T-helper 2 cell treated with Interferon-gamma antibody and Interleukin-4, amounts not matched to agents 5 μg/mL and 100 μg/mL, for 36 hours (primary cell): ENCODE results near the gene CXorf58.
"Not testable (repeated sequence)": the region's sequence is repeated elsewhere in the genome, so short reads cannot be mapped to it uniquely, and the experiment has no call there.

Experiments used
- DNase-seq: peaks from one replicate; pipeline ENCODE4 v3.0.0; 2021; ENCODE audit warnings: low spot score
- H3K27ac Mint-ChIP-seq: one replicate; pipeline ENCODE4 v1.8.0; 2021; ENCODE audit warnings: mild to moderate bottlenecking, mixed read lengths
- H3K27me3 Mint-ChIP-seq: one replicate; pipeline ENCODE4 v1.8.0; 2021; ENCODE audit warnings: low read depth, mixed read lengths
- H3K36me3 Mint-ChIP-seq: one replicate; pipeline ENCODE4 v1.8.0; 2021; ENCODE audit warnings: low read depth, mixed read lengths
- H3K4me1 Mint-ChIP-seq: one replicate; pipeline ENCODE4 v1.8.0; 2021; ENCODE audit warnings: low read depth, mixed read lengths
- H3K4me3 Mint-ChIP-seq: one replicate; pipeline ENCODE4 v1.8.0; 2022; ENCODE audit warnings: mild to moderate bottlenecking, moderate library complexity, mixed read lengths
- H3K9me3 Mint-ChIP-seq: one replicate; pipeline ENCODE4 v1.8.0; 2021; ENCODE audit warnings: mixed read lengths

The CXorf58 gene

GRCh38 chrX:23888887-23889501, 18.8 kb upstream of the CXorf58 start:
- no peaks in the 10 kb centered on the region for H3K27me3 Mint-ChIP-seq
- H3K27ac Mint-ChIP-seq = no peak overlapping the region
- no peak overlapping the region for H3K4me3 Mint-ChIP-seq

GRCh38 chrX:23890933-23891332, 16.9 kb upstream of the CXorf58 start:
- H3K27me3 Mint-ChIP-seq = no peaks in the 10 kb centered on the region
- H3K9me3 Mint-ChIP-seq = no peaks in the 10 kb centered on the region
- H3K36me3 Mint-ChIP-seq = no peaks in the 10 kb centered on the region
- no peak for DNase-seq
- H3K4me1 Mint-ChIP-seq = no peaks in the 10 kb centered on the region
- no peak overlapping the region for H3K27ac Mint-ChIP-seq
- no peak overlapping the region for H3K4me3 Mint-ChIP-seq

More at GRCh38 chrX:23888887-23889501, 18.8 kb upstream of the CXorf58 start:
- Mint-ChIP-seq H3K36me3 (no peaks in the 10 kb centered on the region), H3K9me3 (no peaks in the 10 kb centered on the region), H3K4me1 (peaks cover 2% of the 10 kb centered on the region)
- DNase-seq = no peak

DNA sequence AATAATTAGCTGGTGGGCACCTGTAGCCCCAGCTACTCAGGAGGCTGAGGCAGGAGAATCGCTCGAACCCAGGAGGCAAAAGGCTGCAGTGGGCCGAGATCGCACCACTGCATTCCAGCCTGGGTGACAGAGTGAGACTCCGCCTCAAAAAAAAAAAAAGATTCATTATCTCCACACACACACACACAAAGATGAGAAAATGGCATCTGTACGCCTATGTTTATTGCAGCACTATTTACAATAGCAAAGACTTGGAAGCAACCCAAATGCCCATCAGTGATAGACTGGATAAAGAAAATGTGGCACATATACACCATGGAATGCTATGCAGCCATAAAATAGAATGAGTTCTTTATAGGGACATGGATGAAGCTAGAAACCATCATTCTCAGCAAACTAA, 12.8 kb upstream of the CXorf58 start:
- H3K9me3 Mint-ChIP-seq, H3K27me3 Mint-ChIP-seq, DNase-seq, H3K4me3 Mint-ChIP-seq, H3K27ac Mint-ChIP-seq, H3K36me3 Mint-ChIP-seq, H3K4me1 Mint-ChIP-seq: not testable (repeated sequence)

GRCh38 chrX:23896539-23896938, 11.3 kb upstream of the CXorf58 start:
- H3K27ac Mint-ChIP-seq, DNase-seq, H3K36me3 Mint-ChIP-seq, H3K4me1 Mint-ChIP-seq, H3K4me3 Mint-ChIP-seq, H3K9me3 Mint-ChIP-seq, H3K27me3 Mint-ChIP-seq: not testable (repeated sequence)

DNA sequence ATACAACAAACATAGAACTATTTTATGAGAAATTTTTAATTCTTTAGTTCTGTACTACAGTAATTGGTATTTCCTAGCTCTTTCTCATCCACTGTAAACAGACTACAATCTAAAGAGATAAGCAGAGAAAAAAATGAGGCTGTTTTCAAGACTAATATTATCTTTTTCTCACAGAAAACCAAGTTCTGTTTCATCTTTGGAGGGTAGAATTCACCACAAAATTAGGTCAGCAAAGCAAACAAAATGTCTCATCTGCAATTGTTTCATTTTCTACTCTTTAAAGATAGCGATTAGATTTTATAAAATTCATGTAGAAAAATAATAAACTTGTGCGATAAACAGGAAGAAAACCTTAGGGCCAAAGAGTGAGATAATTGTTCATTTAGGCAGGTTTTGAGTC, 10.8 kb upstream of the CXorf58 start:
- Mint-ChIP-seq H3K9me3 (no peaks in the 10 kb centered on the region), H3K4me3 (no peak overlapping the region), H3K4me1 (peaks cover 3% of the 10 kb centered on the region), H3K36me3 (no peaks in the 10 kb centered on the region), H3K27ac (no peak overlapping the region), H3K27me3 (no peaks in the 10 kb centered on the region)
- no peak for DNase-seq

GRCh38 chrX:23898412-23898959, 9.3 kb upstream of the CXorf58 start:
- H3K4me1 Mint-ChIP-seq = peaks cover 3% of the 10 kb centered on the region
- no peak overlapping the region for H3K4me3 Mint-ChIP-seq
- H3K27ac Mint-ChIP-seq = no peak overlapping the region
- no peaks in the 10 kb centered on the region for H3K36me3 Mint-ChIP-seq
- no peak for DNase-seq
- H3K27me3 Mint-ChIP-seq = no peaks in the 10 kb centered on the region
- H3K9me3 Mint-ChIP-seq = no peaks in the 10 kb centered on the region

DNA sequence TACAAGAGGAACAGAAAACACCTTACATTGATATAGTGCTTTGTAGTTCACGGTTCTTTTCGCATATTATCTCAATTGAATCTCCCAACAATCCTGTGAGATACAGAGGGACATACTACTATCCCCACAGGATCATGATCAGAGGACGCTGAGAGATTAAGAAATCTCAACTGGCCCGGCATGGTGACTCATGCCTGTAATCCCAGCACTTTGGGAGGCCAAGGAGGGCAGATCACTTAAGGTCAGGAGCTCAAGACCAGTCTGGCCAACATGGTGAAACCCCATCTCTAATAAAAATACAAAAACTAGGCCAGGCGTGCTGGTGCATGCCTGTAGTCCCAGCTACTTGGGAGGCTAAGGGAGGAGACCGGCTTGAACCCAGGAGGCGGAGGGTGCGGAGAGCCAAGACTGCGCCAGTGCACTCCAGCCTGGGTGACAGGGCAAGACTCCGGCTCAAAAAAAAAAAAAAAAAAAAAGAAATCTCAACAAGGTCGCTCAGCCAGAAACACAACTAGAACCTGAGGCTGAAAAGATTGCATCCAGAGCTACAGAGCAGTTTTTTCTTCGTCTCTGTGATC, 7.5 kb upstream of the CXorf58 start:
- H3K9me3 Mint-ChIP-seq = no peaks in the 10 kb centered on the region
- H3K4me3 Mint-ChIP-seq = no peak overlapping the region
- H3K27me3 Mint-ChIP-seq = no peaks in the 10 kb centered on the region
- no peaks in the 10 kb centered on the region for H3K36me3 Mint-ChIP-seq
- H3K4me1 Mint-ChIP-seq = peaks cover 3% of the 10 kb centered on the region
- no peak for DNase-seq
- H3K27ac Mint-ChIP-seq = no peak overlapping the region

DNA sequence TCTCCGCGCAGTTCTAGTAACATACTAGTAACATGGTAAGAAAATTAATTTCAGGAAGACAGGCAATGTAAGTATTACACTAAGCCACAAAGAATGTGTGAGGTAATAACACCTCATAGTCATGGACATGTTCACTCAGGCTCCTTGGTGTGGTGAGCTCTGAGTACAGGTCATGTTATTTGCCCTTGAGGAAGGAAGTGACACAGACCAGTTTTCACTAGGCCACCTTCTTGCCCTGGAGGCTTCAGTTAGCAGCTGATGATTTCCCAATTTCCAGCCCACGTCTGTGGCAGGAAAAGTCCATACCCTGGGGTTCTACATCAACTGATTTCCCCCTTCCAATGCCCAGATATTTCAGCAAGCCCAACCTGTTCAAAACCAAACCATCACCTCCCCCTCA, 6.7 kb upstream of the CXorf58 start:
- Mint-ChIP-seq H3K4me3 (no peak overlapping the region), H3K36me3 (no peaks in the 10 kb centered on the region), H3K9me3 (no peaks in the 10 kb centered on the region), H3K27ac (no peak overlapping the region), H3K27me3 (no peaks in the 10 kb centered on the region), H3K4me1 (peaks cover 3% of the 10 kb centered on the region)
- no peak for DNase-seq

- no peak overlapping the region for H3K4me3 Mint-ChIP-seq
- H3K9me3 Mint-ChIP-seq = no peaks in the 10 kb centered on the region
- H3K36me3 Mint-ChIP-seq = no peaks in the 10 kb centered on the region
- peaks cover 9% of the 10 kb centered on the region for H3K4me1 Mint-ChIP-seq
- no peaks in the 10 kb centered on the region for H3K27me3 Mint-ChIP-seq
- peak; percentile 20 for DNase-seq
- no peak overlapping the region for H3K27ac Mint-ChIP-seq
These were observed 6.0 kb upstream of the CXorf58 start for GRCh38 chrX:23901805-23902204.

GRCh38 chrX:23902419-23902818, 5.4 kb upstream of the CXorf58 start:
- no peaks in the 10 kb centered on the region for H3K27me3 Mint-ChIP-seq
- H3K9me3 Mint-ChIP-seq = no peaks in the 10 kb centered on the region
- no peak for DNase-seq
- no peaks in the 10 kb centered on the region for H3K36me3 Mint-ChIP-seq
- no peak overlapping the region for H3K27ac Mint-ChIP-seq
- no peak overlapping the region for H3K4me3 Mint-ChIP-seq
- H3K4me1 Mint-ChIP-seq = peaks cover 9% of the 10 kb centered on the region

- H3K9me3 Mint-ChIP-seq = no peaks in the 10 kb centered on the region
- no peak overlapping the region for H3K4me3 Mint-ChIP-seq
- no peaks in the 10 kb centered on the region for H3K27me3 Mint-ChIP-seq
- H3K36me3 Mint-ChIP-seq = no peaks in the 10 kb centered on the region
- no peak for DNase-seq
- H3K27ac Mint-ChIP-seq = no peak overlapping the region
- H3K4me1 Mint-ChIP-seq = peaks cover 15% of the 10 kb centered on the region
These were observed 3.7 kb upstream of the CXorf58 start for GRCh38 chrX:23904096-23904495.

GRCh38 chrX:23907111-23907497, 702 bp upstream of the CXorf58 start:
- no peaks in the 10 kb centered on the region for H3K27me3 Mint-ChIP-seq
- H3K36me3 Mint-ChIP-seq = no peaks in the 10 kb centered on the region
- no peak for DNase-seq
- H3K27ac Mint-ChIP-seq = peak overlapping the region; percentile 85
- H3K4me3 Mint-ChIP-seq = peak overlapping the region; percentile 79
- no peaks in the 10 kb centered on the region for H3K9me3 Mint-ChIP-seq
- peaks cover 15% of the 10 kb centered on the region for H3K4me1 Mint-ChIP-seq

DNA sequence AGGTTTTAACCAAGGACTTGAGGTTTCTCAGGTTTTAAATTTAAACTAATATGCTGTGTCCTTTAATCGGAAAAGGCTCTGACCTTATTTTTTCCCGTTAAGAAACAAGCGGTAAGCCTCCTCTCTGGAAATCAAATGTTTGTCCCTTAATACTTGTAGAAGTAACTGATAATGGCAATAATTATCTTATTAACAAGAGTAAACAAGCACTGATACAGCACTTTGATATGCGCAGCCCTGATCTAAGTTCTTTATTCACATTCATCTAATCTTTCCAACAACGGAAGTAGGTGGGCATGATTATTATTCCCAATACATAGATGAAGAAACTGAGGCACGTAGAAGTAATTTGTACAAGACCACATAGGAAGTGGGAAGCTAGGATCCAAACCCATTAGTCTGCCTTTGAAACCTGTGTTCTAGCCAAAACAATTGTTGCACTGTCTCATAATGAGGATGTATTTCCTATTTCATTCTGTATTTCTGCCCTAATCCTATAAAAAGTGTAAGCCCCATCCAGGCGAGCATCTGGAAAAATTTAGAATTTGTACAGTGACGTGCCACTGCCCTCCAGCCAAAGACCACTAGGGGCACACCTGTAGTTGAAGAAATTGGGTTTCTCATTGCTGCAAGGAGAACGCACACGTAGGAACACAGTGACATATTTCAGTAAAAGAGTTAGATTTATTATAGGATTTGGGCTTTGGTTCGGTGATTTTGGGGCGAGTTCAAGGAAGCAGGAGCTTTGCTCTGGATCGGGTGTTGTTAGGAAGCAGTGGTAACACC, 606 bp downstream of the CXorf58 start:
- Mint-ChIP-seq H3K4me1 (peaks cover 17% of the 10 kb centered on the region), H3K9me3 (no peaks in the 10 kb centered on the region), H3K27me3 (no peaks in the 10 kb centered on the region), H3K36me3 (no peaks in the 10 kb centered on the region), H3K27ac (peak overlapping the region; percentile 74), H3K4me3 (peak overlapping the region; percentile 79)
- no peak for DNase-seq

DNA sequence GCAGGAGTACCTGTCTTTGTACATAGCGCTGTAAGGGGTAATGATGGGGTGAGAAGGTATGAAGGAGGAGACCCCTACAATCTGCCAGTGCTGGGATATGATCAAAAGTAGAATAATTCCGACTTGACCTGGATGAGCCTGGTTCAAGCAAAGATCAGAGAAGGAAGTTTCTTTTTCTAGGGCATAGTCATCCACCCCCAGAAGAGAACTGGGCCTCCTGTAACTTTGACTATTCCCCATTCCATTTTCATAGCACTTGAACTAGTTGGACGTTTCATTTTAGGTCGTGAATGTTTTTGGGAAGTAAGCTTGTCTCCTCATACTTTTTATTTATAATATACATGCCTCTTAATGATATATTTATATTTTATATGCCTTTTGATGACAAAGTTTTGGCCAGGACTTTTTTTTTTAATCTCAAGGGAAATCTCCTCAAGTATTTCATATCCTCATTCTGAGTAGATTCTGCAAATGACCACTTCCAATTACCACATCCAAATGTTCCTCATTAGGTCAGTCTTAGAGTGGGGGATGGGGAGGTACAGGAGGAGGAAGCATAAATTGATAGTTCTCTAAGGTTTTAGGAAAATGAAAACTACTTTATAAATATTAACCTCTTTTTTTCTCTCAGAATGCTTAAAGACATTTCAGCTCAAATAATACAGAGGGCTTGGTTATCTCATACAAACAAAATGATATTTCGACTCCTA, 3.5 kb downstream of the CXorf58 start:
- no peak for DNase-seq
- Mint-ChIP-seq H3K27me3 (no peaks in the 10 kb centered on the region), H3K9me3 (no peaks in the 10 kb centered on the region), H3K4me1 (peaks cover 16% of the 10 kb centered on the region), H3K36me3 (no peaks in the 10 kb centered on the region), H3K27ac (no peak overlapping the region), H3K4me3 (no peak overlapping the region)
